ENCODE results near the gene KRT5.
"Not testable (repeated sequence)": the region's sequence is repeated elsewhere in the genome, so short reads cannot be mapped to it uniquely, and the experiment has no call there.

The KRT5 gene

GRCh38 chr12:52494100-52494499 lies 26.1 kb downstream of the KRT5 start:
- no peak for DNase-seq (ENCODE audit: low spot score)

- no peak for DNase-seq (ENCODE audit: low spot score)
Measured at GRCh38 chr12:52493172-52493571, 27.0 kb downstream of the KRT5 start, which contains the start of gene KRT6A. KRT6A (minus strand) TSS chr12:52493257; CDS start chr12:52493188, 69 bp downstream.

DNA sequence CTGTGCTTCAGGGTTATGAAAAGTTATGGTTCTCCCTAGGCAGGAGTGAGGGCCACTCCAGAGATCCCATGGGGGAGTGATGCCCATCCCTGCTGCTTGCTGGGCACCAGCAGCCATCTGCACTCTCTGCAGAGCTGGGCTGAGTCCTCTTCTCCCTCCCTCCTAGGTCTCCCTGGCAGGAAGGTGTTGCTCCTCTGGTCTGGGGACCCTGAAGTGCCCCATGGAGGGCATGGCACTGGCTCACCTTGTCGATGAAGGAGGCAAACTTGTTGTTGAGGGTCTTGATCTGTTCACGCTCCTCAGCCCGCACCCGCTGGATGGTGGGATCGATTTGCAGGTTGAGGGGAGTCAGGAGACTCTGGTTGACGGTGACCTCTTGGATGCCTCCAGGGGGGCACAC lies 27.8 kb downstream of the KRT5 start:
- not testable (repeated sequence) for DNase-seq (ENCODE audit: low spot score)

- not testable (repeated sequence) for DNase-seq (ENCODE audit: low spot score)
Measured at GRCh38 chr12:52491495-52491894, 28.7 kb downstream of the KRT5 start.

DNA sequence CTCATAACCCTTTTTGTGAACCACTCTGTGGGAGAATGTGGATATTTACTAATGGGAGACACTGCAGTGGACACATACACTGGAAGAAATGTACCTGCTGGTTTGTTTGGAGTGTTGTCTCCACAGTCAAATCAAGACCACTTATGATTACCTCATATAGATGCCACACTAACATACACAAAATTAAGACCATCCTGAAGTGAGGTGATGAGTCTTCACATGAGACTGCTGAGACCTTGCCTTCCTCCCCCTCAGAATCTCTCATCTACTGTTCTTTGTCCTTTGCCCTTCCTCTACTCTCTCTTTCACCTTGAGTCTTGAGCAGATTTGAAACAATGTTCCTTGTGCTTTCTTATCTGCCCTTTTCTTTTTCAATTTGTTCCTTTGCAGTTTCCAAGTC lies 31.5 kb downstream of the KRT5 start:
- no peak for DNase-seq (ENCODE audit: low spot score)

GRCh38 chr12:52487744-52488443 lies 32.3 kb downstream of the KRT5 start:
- not testable (repeated sequence) for DNase-seq (ENCODE audit: low spot score)

- DNase-seq (ENCODE audit: low spot score), result no peak
Measured at GRCh38 chr12:52487211-52487610, 33.0 kb downstream of the KRT5 start.

DNA sequence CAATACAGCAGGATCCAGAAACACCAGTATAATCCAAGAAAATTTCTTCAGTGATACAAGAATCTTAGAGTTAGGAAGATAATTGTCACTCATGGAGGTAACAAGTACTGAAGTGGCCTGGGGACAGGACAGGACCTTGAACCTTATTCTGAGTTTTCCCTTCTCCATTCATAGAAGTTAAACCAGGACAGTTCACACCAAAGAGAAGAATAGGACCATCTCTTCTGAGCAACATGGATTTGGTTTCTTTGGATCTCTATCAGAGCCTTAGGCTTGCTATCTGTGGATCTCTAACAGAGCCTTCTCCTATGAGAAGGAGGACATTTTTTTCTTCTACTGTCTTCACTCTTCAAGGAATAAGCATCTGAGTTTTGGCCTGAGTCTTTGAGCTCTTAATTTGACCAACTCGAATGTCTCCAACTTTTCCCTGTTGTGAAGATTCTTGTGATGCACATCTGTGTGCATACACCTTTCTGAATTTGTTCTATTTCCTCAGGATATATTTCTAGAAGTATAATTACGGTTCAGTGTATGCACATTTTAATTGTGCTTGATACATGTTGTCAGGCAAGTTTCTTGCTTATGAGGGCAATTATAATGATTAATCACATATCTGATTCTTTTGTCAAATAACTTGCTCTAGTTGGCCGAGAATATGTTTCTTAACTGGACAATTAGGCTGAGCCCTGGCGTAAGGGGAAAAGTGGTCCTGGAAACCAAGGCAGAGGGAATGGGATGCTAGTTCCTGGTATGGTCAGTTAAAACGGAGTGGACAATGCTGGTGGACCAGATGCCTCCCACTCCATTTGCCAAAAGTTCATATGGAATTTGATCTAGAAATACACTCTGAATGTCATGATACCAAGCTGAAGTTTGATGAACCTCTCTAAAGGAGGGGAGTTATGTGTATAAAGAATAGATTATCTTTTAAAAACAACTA lies 33.8 kb downstream of the KRT5 start:
- no peak for DNase-seq (ENCODE audit: low spot score)

DNA sequence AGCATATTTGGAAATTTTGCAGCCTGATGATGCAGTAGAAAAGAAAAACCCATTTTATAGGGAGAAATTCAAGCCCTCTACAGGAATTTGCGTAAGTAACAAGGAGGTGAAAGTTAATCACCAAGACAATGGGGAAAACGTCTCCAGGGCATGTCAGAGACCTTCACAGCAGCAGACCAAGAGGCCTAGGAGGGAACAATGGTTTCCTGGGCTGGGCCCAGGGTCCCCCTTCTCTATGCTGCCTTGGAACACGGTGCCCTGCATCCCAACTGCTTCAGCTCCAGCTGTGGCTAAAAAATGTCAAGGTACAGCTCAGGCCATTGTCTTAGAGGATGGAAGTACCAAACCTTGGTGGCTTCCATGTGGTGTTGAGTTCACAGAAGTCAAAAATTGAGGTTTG lies 40.1 kb downstream of the KRT5 start:
- DNase-seq (ENCODE audit: low spot score), result no peak

DNA sequence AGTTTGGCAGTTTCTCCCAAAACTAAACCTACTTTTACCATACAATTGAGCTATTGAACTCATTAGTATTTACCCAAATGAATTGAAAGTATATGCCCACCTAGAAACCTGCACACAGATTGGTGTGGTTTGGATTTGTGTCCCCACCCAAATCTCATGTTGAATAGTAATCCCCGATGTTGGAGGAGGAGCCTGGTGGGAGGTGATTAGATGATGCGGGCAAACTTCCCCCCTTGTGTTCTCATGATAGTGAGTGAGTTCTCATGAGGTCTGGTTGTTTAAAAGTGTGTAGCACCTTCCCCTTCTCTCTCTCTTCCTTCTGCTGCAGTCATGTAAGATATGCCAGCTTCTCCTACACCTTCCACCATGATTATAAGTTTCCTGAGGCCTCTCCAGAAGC lies 42.5 kb downstream of the KRT5 start:
- no peak for DNase-seq (ENCODE audit: low spot score)

DNA sequence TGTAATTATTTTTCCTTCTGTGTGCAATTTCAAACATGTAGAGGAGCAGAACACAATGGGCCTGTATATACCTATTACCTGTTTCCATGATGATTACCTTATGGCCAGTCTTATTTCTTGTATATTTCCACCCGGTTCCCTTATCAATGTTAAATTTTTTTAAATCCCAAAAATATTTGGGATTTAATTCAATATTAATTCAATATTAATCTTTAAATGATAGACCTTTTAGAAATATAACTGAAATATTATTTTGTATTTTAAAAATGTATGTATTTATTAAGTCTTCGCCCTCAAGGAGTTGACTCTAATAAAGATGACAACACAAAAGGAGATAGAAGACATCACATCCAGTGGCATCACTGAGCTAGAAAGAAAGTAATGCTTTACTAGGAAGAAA lies 46.0 kb downstream of the KRT5 start:
- DNase-seq (ENCODE audit: low spot score), result no peak

GRCh38 chr12:52473768-52474167 lies 46.4 kb downstream of the KRT5 start, which contains the start of gene KRT6C:
KRT6C (minus strand) TSS chr12:52473805; CDS start chr12:52473737, 68 bp downstream.
- DNase-seq (ENCODE audit: low spot score), result no peak

GRCh38 chr12:52469853-52470252 lies 50.3 kb downstream of the KRT5 start:
- no peak for DNase-seq (ENCODE audit: low spot score)

- no peak for DNase-seq (ENCODE audit: low spot score)
Measured at GRCh38 chr12:52464897-52465296, 55.3 kb downstream of the KRT5 start.
